Stimulated activated CD8-positive, alpha-beta memory T cell treated with anti-CD3 and anti-CD28 coated beads, Interleukin-7, amount 100 ng/mL, for 48 hours (primary cell): Measurements from ENCODE around the gene LRRC38.

Source experiments
- DNase-seq, 2 donors: peaks; one replicate each; pipeline ENCODE4 v3.0.0-alpha.2; 2020; ENCODE audit warnings: low read depth in 1 of 2; ENCODE audit errors: extremely low read depth in 1 of 2

Gene LRRC38

GRCh38 chr1:13517193-13517812 lies 3.5 kb upstream of the LRRC38 start:
- no peak for DNase-seq

GRCh38 chr1:13516606-13517005 lies 2.8 kb upstream of the LRRC38 start:
- DNase-seq: no peak

- no peak for DNase-seq
Observed at GRCh38 chr1:13514821-13515220, 1.0 kb upstream of the LRRC38 start.

GRCh38 chr1:13513063-13513894 lies 524 bp downstream of the LRRC38 start:
- DNase-seq: no peak

GRCh38 chr1:13512472-13512871 lies 1.3 kb downstream of the LRRC38 start:
- DNase-seq: no peak

GRCh38 chr1:13510499-13510898 lies 3.3 kb downstream of the LRRC38 start:
- DNase-seq: no peak

GRCh38 chr1:13507075-13507474 lies 6.7 kb downstream of the LRRC38 start:
- no peak for DNase-seq

- DNase-seq: no peak
Observed at GRCh38 chr1:13505020-13505419, 8.8 kb downstream of the LRRC38 start.

- no peak for DNase-seq
Observed at GRCh38 chr1:13500806-13501205, 13.0 kb downstream of the LRRC38 start.

- DNase-seq: no peak
Observed at GRCh38 chr1:13499422-13499821, 14.4 kb downstream of the LRRC38 start.

GRCh38 chr1:13498553-13498952 lies 15.2 kb downstream of the LRRC38 start:
- no peak for DNase-seq

GRCh38 chr1:13495186-13495585 lies 18.6 kb downstream of the LRRC38 start:
- no peak for DNase-seq

GRCh38 chr1:13494712-13495111 lies 19.1 kb downstream of the LRRC38 start:
- DNase-seq: no peak

- no peak for DNase-seq
Observed at GRCh38 chr1:13494025-13494424, 19.8 kb downstream of the LRRC38 start.

- no peak for DNase-seq
Observed at GRCh38 chr1:13492711-13493110, 21.1 kb downstream of the LRRC38 start.

GRCh38 chr1:13487957-13488356 lies 25.8 kb downstream of the LRRC38 start:
- DNase-seq: no peak

- no peak for DNase-seq
Observed at GRCh38 chr1:13487143-13487868, 26.5 kb downstream of the LRRC38 start.

GRCh38 chr1:13483946-13484345 lies 29.9 kb downstream of the LRRC38 start:
- DNase-seq: no peak

- no peak for DNase-seq
Observed at GRCh38 chr1:13482600-13482999, 31.2 kb downstream of the LRRC38 start.

- no peak for DNase-seq
Observed at GRCh38 chr1:13479171-13479856, 34.5 kb downstream of the LRRC38 start.

- no peak for DNase-seq
Observed at GRCh38 chr1:13478692-13479091, 35.1 kb downstream of the LRRC38 start.
